IMR-90 (cell line): ENCODE data around the gene C1QTNF3. TPM values are rescaled to one million over a fixed set of nuclear protein-coding genes. Genes with fewer than 3 reads are reported as not detected.

Experiments used
- ATAC-seq: fragments of 200-7000 bp; cut with Tn5 transposase; 2 replicates; pipeline ENCODE4 v1.9.1; 2020; ENCODE audit warnings: low read depth, mild to moderate bottlenecking, moderate library complexity
- BruUV-seq: library from RNA; stranded (reverse); fragments of 400-500 nt; replicated peaks from 2 replicates; lab custom pipeline; 2021; lab: Mats Ljungman, UMichigan
- CTCF ChIA-PET: fragments of 300-600 bp; formaldehyde crosslinking; extraction: SDS; loops from one replicate; lab custom pipeline; 2021; ENCODE audit warnings: antibody characterized with exemption; lab: Yijun Ruan, JAX
- POLR2A ChIA-PET: fragments of 300-600 bp; sonication (Branson Sonifier 250); formaldehyde crosslinking; loops from one replicate; lab custom pipeline; 2022; ENCODE audit warnings: antibody characterized with exemption; ENCODE audit not compliant: unreplicated experiment; lab: Charles Lee
- DNase-seq: peaks from one replicate; pipeline ENCODE4 v3.0.0; 2013
- H2AFZ ChIP-seq: replicated peaks from 2 replicates; pipeline ENCODE3; 2013; ENCODE audit warnings: low read length, mild to moderate bottlenecking; ENCODE audit not compliant: poor library complexity
- H2AK5ac ChIP-seq: 2 replicates; pipeline ENCODE4 v1.6.1; 2013; ENCODE audit warnings: low read depth, low read length, inconsistent platforms
- H2AK9ac ChIP-seq: replicated peaks from 2 replicates; pipeline ENCODE3; 2013; ENCODE audit warnings: mild to moderate bottlenecking, low read depth, low read length, moderate library complexity; ENCODE audit not compliant: poor library complexity
- H2BK120ac ChIP-seq: 2 replicates; pipeline ENCODE4 v1.6.1; 2013; ENCODE audit warnings: low read depth, low read length, inconsistent platforms
- H2BK15ac ChIP-seq: 3 replicates; pipeline ENCODE4 v1.6.1; 2013; ENCODE audit warnings: low read depth, low read length, inconsistent platforms
- H2BK20ac ChIP-seq: 2 replicates; pipeline ENCODE4 v1.6.1; 2013; ENCODE audit warnings: low read depth, mild to moderate bottlenecking, inconsistent platforms, low read length, moderate library complexity
- H2BK5ac ChIP-seq: 2 replicates; pipeline ENCODE4 v1.6.1; 2013; ENCODE audit warnings: mild to moderate bottlenecking, low read depth, low read length, inconsistent platforms; ENCODE audit not compliant: poor library complexity, severe bottlenecking
- H3K14ac ChIP-seq: replicated peaks from 2 replicates; pipeline ENCODE4 v1.6.1; 2013; ENCODE audit warnings: low read depth, low read length, inconsistent platforms
- H3K18ac ChIP-seq: 2 replicates; pipeline ENCODE4 v1.6.1; 2013; ENCODE audit warnings: low read depth, low read length, control low read depth
- H3K23ac ChIP-seq: 2 replicates; pipeline ENCODE4 v1.6.1; 2013; ENCODE audit warnings: low read depth, low read length, inconsistent platforms
- H3K27ac ChIP-seq: 2 replicates; pipeline ENCODE4 v1.5.1; 2013; ENCODE audit warnings: mild to moderate bottlenecking, control low read depth, low read length; ENCODE audit not compliant: insufficient read depth
- H3K27me3 ChIP-seq: 2 replicates; pipeline ENCODE4 v1.6.1; 2013; ENCODE audit warnings: low read length; ENCODE audit not compliant: control insufficient read depth, insufficient read depth
- H3K36me3 ChIP-seq: 2 replicates; pipeline ENCODE4 v1.6.1; 2013; ENCODE audit warnings: low read length, mixed read lengths; ENCODE audit not compliant: control insufficient read depth, insufficient read depth
- H3K4ac ChIP-seq: 2 replicates; pipeline ENCODE4 v1.6.1; 2013; ENCODE audit warnings: low read depth, low read length, inconsistent platforms
- H3K4me1 ChIP-seq: 2 replicates; pipeline ENCODE4 v1.6.1; 2013; ENCODE audit warnings: low read length, mixed read lengths; ENCODE audit not compliant: control insufficient read depth, insufficient read depth
- H3K4me2 ChIP-seq: 2 replicates; pipeline ENCODE4 v1.6.1; 2013; ENCODE audit warnings: low read depth, mild to moderate bottlenecking, control low read depth, low read length, moderate library complexity
- H3K4me3 ChIP-seq: 2 replicates; pipeline ENCODE4 v1.5.1; 2013; ENCODE audit warnings: low read depth, mild to moderate bottlenecking, control low read depth, low read length, moderate library complexity; ENCODE audit not compliant: insufficient read depth
- H3K56ac ChIP-seq: 2 replicates; pipeline ENCODE4 v1.6.1; 2013; ENCODE audit warnings: low read length, inconsistent platforms; ENCODE audit not compliant: insufficient read depth; ENCODE audit errors: extremely low read depth
- H3K79me1 ChIP-seq, 2 experiments: 2 replicates each; pipeline ENCODE4 v1.6.1; 2013; ENCODE audit warnings: low read length in 2 of 2, inconsistent platforms in 1 of 2, low read depth in 1 of 2
- H3K9ac ChIP-seq: 2 replicates; pipeline ENCODE4 v1.6.1; 2013; ENCODE audit warnings: low read depth, low read length, control low read depth
- H3K9me1 ChIP-seq: 2 replicates; pipeline ENCODE4 v1.6.1; 2013; ENCODE audit warnings: low read length, inconsistent platforms; ENCODE audit not compliant: insufficient read depth
- H3K9me3 ChIP-seq: 2 replicates; pipeline ENCODE4 v1.6.1; 2013; ENCODE audit warnings: low read length; ENCODE audit not compliant: control insufficient read depth, insufficient read depth
- H4K20me1 ChIP-seq: 2 replicates; pipeline ENCODE4 v1.6.1; 2013; ENCODE audit warnings: low read length, inconsistent platforms; ENCODE audit not compliant: insufficient read depth
- H4K5ac ChIP-seq: 2 replicates; pipeline ENCODE4 v1.6.1; 2013; ENCODE audit warnings: mild to moderate bottlenecking, low read depth, low read length, control low read depth
- H4K8ac ChIP-seq, 2 experiments: 2 replicates each; pipeline ENCODE4 v1.6.1; 2013; ENCODE audit warnings: low read depth in 2 of 2, low read length in 2 of 2, control low read depth in 1 of 2, inconsistent platforms in 1 of 2
- H4K91ac ChIP-seq: 2 replicates; pipeline ENCODE4 v1.6.1; 2013; ENCODE audit warnings: low read depth, low read length, inconsistent platforms; ENCODE audit not compliant: insufficient read depth
- BHLHE40 ChIP-seq: fragments of 150-350 bp; IDR thresholded peaks from 2 replicates; pipeline ENCODE4 v1.6.1; 2016; ENCODE audit warnings: mild to moderate bottlenecking, low read depth, low read length
- CEBPB ChIP-seq: IDR thresholded peaks from 2 replicates; pipeline ENCODE4 v1.6.1; 2012; ENCODE audit warnings: low read depth, low read length, improper control_type of control experiment
- CHD1 ChIP-seq: IDR thresholded peaks from 2 replicates; pipeline ENCODE4 v1.6.1; 2012; ENCODE audit warnings: low read depth, low read length, improper control_type of control experiment
- CTCF ChIP-seq: conservative IDR thresholded peaks from 2 replicates; pipeline ENCODE4 v1.5.1; 2012; ENCODE audit warnings: mild to moderate bottlenecking, low read depth, low read length, improper control_type of control experiment
- ELK1 ChIP-seq: fragments of 150-350 bp; IDR thresholded peaks from 2 replicates; pipeline ENCODE4 v1.6.1; 2016; ENCODE audit warnings: low read depth, mild to moderate bottlenecking, low read length, moderate library complexity, borderline replicate concordance
- FOS ChIP-seq: fragments of 150-350 bp; IDR thresholded peaks from 2 replicates; pipeline ENCODE4 v1.6.1; 2016; ENCODE audit warnings: low read depth, low read length
- MAFK ChIP-seq: IDR thresholded peaks from 2 replicates; pipeline ENCODE4 v1.6.1; 2012; ENCODE audit warnings: low read depth, low read length, improper control_type of control experiment
- MAZ ChIP-seq: IDR thresholded peaks from 2 replicates; pipeline ENCODE4 v1.6.1; 2012; ENCODE audit warnings: low read depth, mild to moderate bottlenecking, low read length, improper control_type of control experiment, moderate library complexity, borderline replicate concordance
- MXI1 ChIP-seq: IDR thresholded peaks from 2 replicates; pipeline ENCODE4 v1.6.1; 2012; ENCODE audit warnings: low read depth, mild to moderate bottlenecking, low read length, moderate library complexity, borderline replicate concordance
- NFE2L2 ChIP-seq: fragments of 150-350 bp; IDR thresholded peaks from 2 replicates; pipeline ENCODE4 v1.6.1; 2016; ENCODE audit warnings: low read depth, mild to moderate bottlenecking, low read length
- RAD21 ChIP-seq: IDR thresholded peaks from 2 replicates; pipeline ENCODE4 v1.6.1; 2012; ENCODE audit warnings: low read length, improper control_type of control experiment
- RCOR1 ChIP-seq: IDR thresholded peaks from 2 replicates; pipeline ENCODE4 v1.6.1; 2012; ENCODE audit warnings: mild to moderate bottlenecking, low read length, improper control_type of control experiment; ENCODE audit not compliant: insufficient replicate concordance
- SMC3 ChIP-seq: fragments of 150-350 bp; IDR thresholded peaks from 2 replicates; pipeline ENCODE4 v1.6.1; 2016; ENCODE audit warnings: low read depth, mild to moderate bottlenecking, antibody characterized with exemption, low read length, moderate library complexity
- USF2 ChIP-seq: fragments of 150-350 bp; IDR thresholded peaks from 2 replicates; pipeline ENCODE4 v1.6.1; 2017; ENCODE audit warnings: mild to moderate bottlenecking, antibody characterized with exemption, low read length, low read depth
- WGBS, 2 experiments: methylation state at CpG; one replicate each; pipeline versions ENCODE4 v1.1.5 to v1.1.7; 2013; ENCODE audit warnings: missing lambda C conversion rate in 2 of 2; ENCODE audit not compliant: insufficient read length in 1 of 2; ENCODE audit errors: extremely low coverage in 2 of 2; 5-methylcytosine and 5-hydroxymethylcytosine counted together
- dilution Hi-C: fragments of 300-500 bp; cut with HindIII; formaldehyde crosslinking; loops from one replicate; pipeline ENCODE4 v1.14.3; 2018; ENCODE audit warnings: low sequenced_read_pairs; ENCODE audit not compliant: unreplicated experiment
- in situ Hi-C: fragments of 300-500 bp; cut with MboI; formaldehyde crosslinking; loops from 3 replicates; pipeline ENCODE4 v1.14.3; 2019; ENCODE audit warnings: low sequenced_read_pairs, inconsistent platforms, mixed read lengths
- intact Hi-C: fragments of 100-400 bp; cut with micrococcal nuclease; formaldehyde crosslinking; loops from 2 replicates; pipeline ENCODE4 v1.10.0; 2022
- polyA plus RNA-seq, 3 experiments: library from polyadenylated mRNA; depleted of rRNA; stranded (reverse); fragments of >200 nt; gene quantifications; 2 replicates each; pipeline ENCODE4 v1.2.3, GENCODE V29; 2012; ENCODE audit warnings: low replicate concordance in 1 of 3
- total RNA-seq: library from RNA; depleted of rRNA; stranded (reverse); fragments of >200 nt; gene quantifications from 2 replicates; pipeline ENCODE4 v1.2.3, GENCODE V29; 2012

Gene C1QTNF3
- total and polyA plus RNA-seq, 2 of the 4 experiments (the other 2 are of a cell fraction): 1.0 to 1.4 TPM

- TF ChIP-seq NFE2L2: no peak
- no peak for TF ChIP-seq MAZ
- no peak for TF ChIP-seq ELK1
- TF ChIP-seq BHLHE40: no peak
- TF ChIP-seq MAFK: no peak
- no peak for TF ChIP-seq FOS
- no peak for TF ChIP-seq USF2
- TF ChIP-seq RCOR1: no peak
- TF ChIP-seq CHD1: no peak
- no peak for TF ChIP-seq SMC3
- TF ChIP-seq RAD21: no peak
- TF ChIP-seq CEBPB: no peak
- no peak for TF ChIP-seq CTCF
- TF ChIP-seq MXI1: no peak
- ATAC-seq (no peak), DNase-seq (no peak)
- H4K8ac ChIP-seq: no peak overlapping the region
- no peak overlapping the region for H3K4ac ChIP-seq
- no peak overlapping the region for H3K4me2 ChIP-seq
- no peak overlapping the region for H2AK9ac ChIP-seq
- in situ Hi-C loops (no loop called here), intact Hi-C loops (no loop called here), dilution Hi-C loops (no loop called here)
- H2BK120ac ChIP-seq: no peak overlapping the region
- no peak overlapping the region for H3K9ac ChIP-seq
- POLR2A ChIA-PET: no interaction called here
- WGBS, 2 experiments: no CpG with 5 or more reads among the region's 1 CpG
- no peak overlapping the region for H4K5ac ChIP-seq
- H4K91ac ChIP-seq: no peak overlapping the region
- H4K20me1 ChIP-seq: no peaks in the 10 kb centered on the region
- H2AK5ac ChIP-seq: no peak overlapping the region
- BruUV-seq: no TSS peak
- H3K9me1 ChIP-seq: no peaks in the 10 kb centered on the region; the same call in 1 of the 2 replicates
- no peaks in the 10 kb centered on the region for H3K9me3 ChIP-seq
- no peak overlapping the region for H3K4me3 ChIP-seq
- no peaks in the 10 kb centered on the region for H3K36me3 ChIP-seq
- H3K4me1 ChIP-seq: no peaks in the 10 kb centered on the region
- no peaks in the 10 kb centered on the region for H3K27me3 ChIP-seq
- H2BK15ac ChIP-seq: no peak overlapping the region
- no peak overlapping the region for H2BK5ac ChIP-seq
- H2BK20ac ChIP-seq: no peak overlapping the region
- no peaks in the 10 kb centered on the region for H3K79me1 ChIP-seq
- H2AFZ ChIP-seq: no peak overlapping the region
- H3K56ac ChIP-seq: no peak overlapping the region
- H3K14ac ChIP-seq: no peak overlapping the region
- no peak overlapping the region for H3K23ac ChIP-seq
- CTCF ChIA-PET: no interaction called here
- H3K27ac ChIP-seq: no peak overlapping the region
- no peak overlapping the region for H3K18ac ChIP-seq
Observed at GRCh38 chr5:34030048-34030447, 13.0 kb downstream of the C1QTNF3 start.
